Femur (tissue), 1 donor: ENCODE results near the gene NID2.

Experiments used
- DNase-seq: peaks from one replicate; pipeline ENCODE4 v3.0.0-alpha.2; 2017

Gene NID2

DNA sequence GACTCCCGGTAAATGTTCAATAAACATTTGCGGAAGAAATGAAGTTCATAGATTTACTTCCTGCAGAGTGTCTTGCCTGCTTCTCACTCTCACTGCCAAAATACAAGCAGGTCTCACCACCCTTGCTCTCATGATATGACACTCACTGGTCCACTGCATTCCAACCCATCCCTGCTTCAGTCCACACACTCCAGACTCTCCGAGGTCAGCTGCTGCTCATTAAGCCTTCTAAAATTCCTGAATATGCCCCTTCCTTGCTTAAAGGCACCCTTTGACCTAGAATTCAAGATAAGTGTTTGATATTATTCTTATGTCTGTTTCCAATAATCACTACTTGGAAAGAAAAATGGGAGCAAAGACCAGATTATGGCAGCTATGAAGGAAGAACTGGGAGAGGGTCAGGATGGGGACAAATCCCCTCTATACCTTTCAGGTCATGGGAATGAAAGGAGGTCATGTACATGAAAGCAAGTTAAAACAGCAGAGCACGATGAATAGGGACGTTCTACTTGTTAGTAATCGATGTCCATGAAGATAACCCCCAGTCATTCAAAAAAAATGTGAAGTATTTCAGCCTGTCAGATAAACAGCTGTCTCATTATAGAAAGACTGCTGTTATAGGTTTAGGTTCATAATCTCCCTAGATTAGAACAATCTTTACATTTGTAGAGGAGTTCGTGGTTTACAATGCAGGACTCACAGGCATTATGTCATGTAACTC is 10.5 kb upstream of the NID2 start:
- no peak for DNase-seq

DNA sequence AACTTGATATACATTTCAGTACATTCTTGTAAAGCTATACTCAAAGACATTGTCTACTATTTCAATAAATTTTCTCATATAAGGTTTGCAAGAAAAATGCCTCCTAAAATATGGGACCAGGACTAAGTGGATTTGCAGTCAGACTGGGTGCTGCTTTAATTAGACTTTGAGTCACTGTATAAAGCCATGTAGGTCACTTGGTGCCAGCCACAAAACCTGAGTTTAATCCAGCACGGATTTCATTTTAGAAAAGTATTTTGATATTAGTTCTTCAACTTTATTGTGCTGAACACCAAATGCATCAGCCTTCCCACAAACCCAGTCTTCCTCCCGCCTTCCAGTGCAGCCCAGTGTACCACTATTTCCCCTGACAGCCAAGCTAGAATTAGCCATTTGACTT is 9.9 kb upstream of the NID2 start:
- no peak for DNase-seq

GRCh38 chr14:52078095-52078531 is 9.3 kb upstream of the NID2 start:
- DNase-seq, result no peak

DNA sequence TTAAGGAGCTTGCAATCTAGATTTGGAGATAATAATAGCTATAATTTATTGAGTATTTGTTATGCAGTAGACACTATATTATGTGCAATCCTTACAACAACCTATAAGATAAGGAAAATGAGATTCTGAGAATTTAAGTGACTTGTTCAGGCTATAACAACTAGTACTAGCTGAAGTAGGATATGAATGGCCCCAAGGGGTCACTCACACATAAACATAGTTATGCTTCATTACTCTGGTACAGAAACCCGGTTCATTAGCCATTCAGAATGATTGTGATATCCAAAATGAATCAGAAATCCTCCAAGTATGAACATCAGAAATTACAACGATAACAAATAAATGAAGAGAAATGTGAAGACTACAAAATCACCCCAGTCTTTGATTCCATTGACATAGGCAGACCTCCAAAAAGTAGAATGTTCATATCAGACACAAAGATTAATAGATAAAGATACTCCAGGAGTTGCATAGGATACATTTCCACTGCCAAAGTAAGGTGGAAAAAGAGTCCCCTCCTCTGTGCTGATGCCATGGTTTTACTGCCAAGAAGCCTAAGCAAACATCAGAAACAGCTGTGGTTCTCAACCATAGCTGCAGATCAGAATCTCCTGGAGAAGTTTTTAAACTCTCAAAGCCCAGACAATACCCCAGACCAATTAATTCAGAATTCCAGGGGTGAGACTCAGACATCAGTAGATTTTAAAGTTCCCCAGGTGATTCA is 8.6 kb upstream of the NID2 start:
- no peak for DNase-seq

GRCh38 chr14:52076334-52076733 is 7.5 kb upstream of the NID2 start:
- DNase-seq, result no peak

DNA sequence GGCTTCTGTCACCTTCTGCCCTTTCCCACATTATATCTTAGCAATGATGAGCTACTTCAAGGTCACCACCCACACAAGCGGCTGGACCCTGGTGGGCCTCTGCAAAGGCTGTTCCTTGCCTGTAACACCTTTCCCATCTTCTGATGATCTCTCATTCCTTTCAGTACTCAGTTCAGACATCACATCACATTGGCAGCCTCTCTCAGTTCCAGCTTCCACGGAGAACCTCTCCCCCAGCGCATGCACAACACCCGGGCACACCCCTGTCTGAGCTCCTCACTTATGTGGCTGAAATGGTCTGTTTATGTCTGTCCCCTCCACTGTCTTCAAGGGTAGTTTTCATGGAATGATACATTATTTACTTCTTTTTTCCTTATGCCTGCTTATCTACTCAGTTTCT is 6.5 kb upstream of the NID2 start:
- no peak for DNase-seq

DNA sequence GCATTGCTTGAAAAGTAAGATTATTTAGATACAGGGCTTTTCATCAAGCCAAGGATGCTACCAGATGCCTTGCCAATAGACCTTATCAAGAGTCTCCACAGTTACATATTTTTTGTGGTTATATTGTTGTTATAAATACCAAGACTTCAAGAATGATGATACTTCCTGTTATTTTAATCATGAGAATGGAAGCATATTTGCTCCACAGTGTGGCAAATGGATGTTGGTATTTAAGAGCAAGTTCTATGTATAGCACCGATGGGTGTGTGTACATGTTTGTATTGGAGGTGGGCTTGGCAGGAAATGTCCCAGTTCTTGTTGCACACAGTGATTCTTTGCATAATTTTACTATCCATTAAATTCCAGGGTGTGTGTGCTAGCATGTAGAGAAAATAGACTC is 4.4 kb upstream of the NID2 start:
- no peak for DNase-seq

DNA sequence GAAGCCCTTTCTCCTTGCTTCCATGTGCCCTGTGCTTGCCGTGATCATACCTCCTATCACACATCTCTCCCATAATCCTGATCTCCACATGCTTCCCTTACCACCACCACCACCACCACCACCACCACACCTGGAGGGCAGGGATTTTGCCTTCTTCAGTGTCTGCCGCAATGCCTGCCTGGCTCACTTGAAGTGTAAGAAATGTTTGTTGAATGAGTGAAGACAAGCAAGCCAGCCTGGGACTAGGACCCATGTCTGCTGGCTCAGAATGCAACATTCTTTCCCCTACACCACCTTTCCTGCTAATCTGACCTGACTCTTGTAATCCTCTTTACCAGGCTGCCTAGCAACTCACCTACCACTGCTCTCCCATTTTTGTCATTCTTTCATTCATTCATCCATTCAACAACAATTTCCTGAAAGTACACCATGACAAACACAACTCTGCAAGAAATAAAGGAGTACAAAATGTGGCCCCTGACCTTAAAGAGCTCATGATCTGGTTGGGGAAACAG is 3.5 kb upstream of the NID2 start:
- no peak for DNase-seq

DNA sequence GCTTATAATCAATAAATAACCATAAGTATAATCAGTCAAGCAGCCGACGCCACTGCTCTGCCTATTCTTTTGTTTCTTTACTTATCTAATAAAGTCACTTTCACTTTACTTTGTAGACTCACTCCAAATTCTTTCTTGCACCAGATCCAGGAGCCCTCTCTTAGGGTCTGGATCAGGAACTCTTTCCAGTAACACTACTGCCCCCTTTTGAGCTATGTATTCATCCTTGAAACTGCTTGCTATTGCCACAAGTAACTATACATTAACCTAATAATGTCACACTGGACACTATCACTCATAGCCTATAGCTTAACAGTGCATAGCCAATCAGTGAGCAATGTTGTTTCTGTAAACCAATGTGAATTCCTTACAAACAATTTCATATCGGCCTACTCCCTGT is 2.8 kb upstream of the NID2 start:
- DNase-seq, result no peak

DNA sequence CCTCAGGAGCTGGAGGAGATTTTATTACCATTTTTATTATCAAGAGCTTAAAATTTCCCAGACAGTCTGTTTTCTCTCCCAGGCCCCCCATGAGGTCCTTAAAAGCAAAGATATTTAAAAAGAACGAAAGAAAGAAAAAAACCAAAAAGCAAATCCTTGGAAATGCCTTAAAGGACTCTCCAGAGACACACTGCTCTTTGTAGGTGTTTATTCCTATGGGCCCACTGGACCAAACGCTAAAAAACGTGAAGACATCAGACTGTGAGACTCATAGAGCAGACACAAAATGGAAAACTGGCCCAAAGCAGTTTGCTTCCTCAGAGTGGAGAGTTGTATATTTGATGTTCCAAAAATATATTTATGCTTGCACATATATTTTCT is 1.2 kb upstream of the NID2 start:
- no peak for DNase-seq

GRCh38 chr14:52069307-52070050 is 620 bp upstream of the NID2 start:
- DNase-seq, result peak; percentile 67

DNA sequence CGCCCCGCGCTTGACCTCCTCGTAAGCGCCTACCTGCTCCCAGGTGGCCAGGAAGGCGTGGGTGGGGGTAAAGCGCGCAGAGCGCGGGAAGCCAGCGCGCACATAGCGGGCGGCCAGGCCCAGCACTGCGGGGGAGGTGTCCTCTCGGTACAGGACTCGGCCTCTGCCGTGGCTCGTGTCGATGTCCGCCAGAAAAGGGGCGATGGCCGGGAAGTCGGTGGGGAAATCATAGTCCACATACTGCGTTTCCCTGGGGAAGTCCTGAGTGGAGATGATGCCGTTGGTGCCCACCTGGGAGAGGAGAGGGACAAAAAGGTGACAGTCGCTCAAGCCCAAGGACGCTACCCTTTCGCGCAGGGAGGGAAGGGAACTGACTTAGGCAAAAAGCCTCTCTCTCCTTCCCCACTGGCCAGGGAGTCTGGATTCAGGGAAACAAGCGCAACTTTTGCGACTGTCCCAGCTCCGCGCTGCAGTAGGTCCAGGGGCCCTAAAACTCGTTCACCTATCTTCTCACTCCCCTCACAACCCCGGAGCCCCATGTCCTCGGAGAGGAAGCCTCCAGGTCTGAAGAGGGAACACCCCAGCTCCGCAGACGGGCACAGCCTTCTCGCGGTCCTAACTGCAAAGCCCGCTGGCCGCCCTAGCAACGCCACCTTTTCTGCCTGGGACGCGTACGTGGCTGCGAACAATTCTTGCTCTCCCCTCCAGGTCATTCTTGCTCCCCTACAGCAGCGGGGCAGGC is 815 bp downstream of the NID2 start:
- peak; percentile 55 for DNase-seq

GRCh38 chr14:52064174-52064573 is 4.7 kb downstream of the NID2 start:
- DNase-seq, result no peak

DNA sequence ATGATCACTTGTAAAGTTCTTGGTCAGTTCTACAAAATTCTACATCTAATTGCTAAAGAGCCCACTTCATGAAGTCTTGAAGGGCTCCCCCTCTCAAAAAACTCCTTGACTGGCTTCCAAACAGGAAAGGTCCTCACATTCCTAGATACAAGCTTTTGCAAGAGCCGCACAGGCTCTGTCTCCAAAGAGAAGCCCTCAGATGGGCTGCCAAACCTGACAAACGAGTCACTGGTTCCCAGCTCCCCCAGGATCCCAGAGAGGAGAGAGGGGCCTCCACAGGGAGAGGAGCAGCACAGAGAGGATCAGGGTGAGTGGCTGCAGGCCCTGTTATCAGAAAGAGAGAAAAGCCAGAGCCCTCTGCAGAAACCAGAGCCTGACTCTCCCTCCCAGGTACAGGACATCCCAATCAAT is 5.8 kb downstream of the NID2 start:
- DNase-seq, result no peak

- DNase-seq, result no peak
Observed at GRCh38 chr14:52061890-52062289, 7.0 kb downstream of the NID2 start.

- no peak for DNase-seq
Observed at GRCh38 chr14:52061390-52061789, 7.5 kb downstream of the NID2 start.

GRCh38 chr14:52060080-52060479 is 8.8 kb downstream of the NID2 start:
- peak; percentile 59 for DNase-seq

- no peak for DNase-seq
Observed at GRCh38 chr14:52059649-52060048, 9.2 kb downstream of the NID2 start.

DNA sequence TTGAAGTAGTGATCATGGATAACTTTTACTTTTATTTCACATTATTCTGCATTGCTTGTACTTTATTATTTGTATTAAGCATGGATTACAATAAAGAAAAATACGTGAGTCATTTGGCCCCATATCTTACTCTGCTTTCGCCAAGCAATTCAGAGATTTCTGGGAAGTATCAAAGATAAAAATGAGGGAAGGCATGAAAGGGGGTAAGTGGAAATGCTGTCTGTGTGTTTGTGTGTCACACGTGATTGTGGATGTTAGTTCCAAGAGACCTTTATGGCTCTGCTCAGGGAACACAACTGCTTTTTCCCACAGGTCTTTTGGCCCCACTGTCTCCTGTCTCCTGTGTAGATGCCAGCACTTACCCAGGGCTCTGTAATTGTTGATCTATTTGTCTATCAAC is 10.5 kb downstream of the NID2 start:
- no peak for DNase-seq

GRCh38 chr14:52055167-52055566 is 13.7 kb downstream of the NID2 start:
- DNase-seq, result no peak

DNA sequence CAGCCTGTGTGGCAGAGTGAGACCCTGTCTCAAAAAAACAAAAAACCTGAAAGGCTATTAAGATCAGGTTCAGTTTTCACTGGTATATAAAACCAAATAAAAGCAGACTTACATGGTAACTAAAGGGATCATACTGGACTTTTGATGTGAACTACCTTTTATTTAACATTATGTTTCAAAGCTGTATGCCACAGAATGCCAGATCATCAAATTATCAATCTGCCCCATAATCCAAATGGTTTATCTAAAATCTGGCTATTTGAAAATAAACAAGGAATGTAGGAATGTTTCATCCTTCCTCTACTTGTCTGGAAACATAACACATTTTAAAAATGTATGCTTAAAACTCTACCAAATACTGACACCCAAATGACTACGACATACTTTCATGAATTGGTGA is 14.2 kb downstream of the NID2 start:
- no peak for DNase-seq

- DNase-seq, result no peak
Observed at GRCh38 chr14:52053044-52053443, 15.8 kb downstream of the NID2 start.
